ENCODE measurements around the gene IL17B. TPM values are rescaled to one million over a fixed set of nuclear protein-coding genes. Genes with fewer than 3 reads are reported as not detected.

Gene IL17B
- total RNA-seq, 3 donors from 2014 or later, result not detected

- DNase-seq (no peak), ATAC-seq (no peak)
- Mint-ChIP-seq H3K4me1 (ENCODE audit: low read depth) (peaks cover 73% of the 10 kb centered on the region), H3K27me3 (ENCODE audit: low read depth) (no peaks in the 10 kb centered on the region), H3K9me3 (no peaks in the 10 kb centered on the region), H3K36me3 (ENCODE audit: insufficient read depth) (peaks cover 61% of the 10 kb centered on the region), H3K4me3 (no peak overlapping the region)
Observed at GRCh38 chr5:149353911-149354310, 25.2 kb downstream of the IL17B start.

GRCh38 chr5:149352169-149352568 lies 26.9 kb downstream of the IL17B start:
- ATAC-seq, result no peak
- Mint-ChIP-seq H3K9me3 (no peaks in the 10 kb centered on the region), H3K4me1 (ENCODE audit: low read depth) (peaks cover 78% of the 10 kb centered on the region), H3K4me3 (no peak overlapping the region), H3K27me3 (ENCODE audit: low read depth) (no peaks in the 10 kb centered on the region), H3K36me3 (ENCODE audit: insufficient read depth) (peaks cover 77% of the 10 kb centered on the region)
- no peak for DNase-seq

- Mint-ChIP-seq H3K36me3 (ENCODE audit: insufficient read depth) (peaks cover 63% of the 10 kb centered on the region), H3K27me3 (ENCODE audit: low read depth) (no peaks in the 10 kb centered on the region), H3K9me3 (no peaks in the 10 kb centered on the region), H3K4me3 (peak overlapping the region; percentile 98), H3K4me1 (ENCODE audit: low read depth) (peaks cover 75% of the 10 kb centered on the region)
- no peak for DNase-seq
- ATAC-seq, result no peak
Observed at GRCh38 chr5:149349382-149349781, 29.7 kb downstream of the IL17B start.

GRCh38 chr5:149348518-149348917 lies 30.6 kb downstream of the IL17B start:
- DNase-seq, result no peak
- peak; percentile 10 to 11 for ATAC-seq
- Mint-ChIP-seq H3K4me3 (peak overlapping the region; percentile 98), H3K36me3 (ENCODE audit: insufficient read depth) (peaks cover 58% of the 10 kb centered on the region), H3K9me3 (no peaks in the 10 kb centered on the region), H3K27me3 (ENCODE audit: low read depth) (no peaks in the 10 kb centered on the region), H3K4me1 (ENCODE audit: low read depth) (peaks cover 75% of the 10 kb centered on the region)

GRCh38 chr5:149345892-149346222 lies 33.2 kb downstream of the IL17B start:
- no peaks in the 10 kb centered on the region for H3K9me3 Mint-ChIP-seq
- peak overlapping the region; percentile 98 for H3K4me3 Mint-ChIP-seq
- peaks cover 38% of the 10 kb centered on the region for H3K36me3 Mint-ChIP-seq (ENCODE audit: insufficient read depth)
- DNase-seq (no peak), ATAC-seq (peak; percentile 9 to 10)
- H3K4me1 Mint-ChIP-seq (ENCODE audit: low read depth), result peaks cover 59% of the 10 kb centered on the region
- H3K27me3 Mint-ChIP-seq (ENCODE audit: low read depth), result no peaks in the 10 kb centered on the region

- Mint-ChIP-seq H3K36me3 (ENCODE audit: insufficient read depth) (peaks cover 33% of the 10 kb centered on the region), H3K27me3 (ENCODE audit: low read depth) (no peaks in the 10 kb centered on the region), H3K4me3 (peak within 1 kb of the TSS; percentile 98), H3K9me3 (no peaks in the 10 kb centered on the region), H3K4me1 (ENCODE audit: low read depth) (peaks cover 53% of the 10 kb centered on the region)
- peak; percentile 92 for ATAC-seq
- DNase-seq, result peak; percentile 82
Observed at GRCh38 chr5:149345147-149345891, 33.8 kb downstream of the IL17B start, which contains the start of gene GRPEL2. Gene GRPEL2 (plus strand): TSS chr5:149345499. CDS start chr5:149345540, 41 bp downstream.

GRCh38 chr5:149344151-149344550 lies 34.9 kb downstream of the IL17B start:
- DNase-seq, result no peak
- Mint-ChIP-seq H3K4me3 (peak overlapping the region; percentile 98), H3K36me3 (ENCODE audit: insufficient read depth) (peaks cover 21% of the 10 kb centered on the region), H3K4me1 (ENCODE audit: low read depth) (peaks cover 43% of the 10 kb centered on the region), H3K27me3 (ENCODE audit: low read depth) (no peaks in the 10 kb centered on the region), H3K9me3 (no peaks in the 10 kb centered on the region)
- ATAC-seq, result no peak

- Mint-ChIP-seq H3K4me3 (no peak overlapping the region), H3K36me3 (ENCODE audit: insufficient read depth) (no peaks in the 10 kb centered on the region)
- ATAC-seq, result no peak
Observed at GRCh38 chr5:149341876-149342275, 37.2 kb downstream of the IL17B start.

GRCh38 chr5:149340920-149341319 lies 38.2 kb downstream of the IL17B start:
- ATAC-seq, result no peak

More at GRCh38 chr5:149341876-149342275, 37.2 kb downstream of the IL17B start:
- no peak for DNase-seq
- Mint-ChIP-seq H3K27me3 (ENCODE audit: low read depth) (no peaks in the 10 kb centered on the region), H3K4me1 (ENCODE audit: low read depth) (peaks cover 21% of the 10 kb centered on the region), H3K9me3 (no peaks in the 10 kb centered on the region)

GRCh38 chr5:149338364-149338763 lies 40.7 kb downstream of the IL17B start:
- Mint-ChIP-seq H3K4me3 (no peak overlapping the region), H3K9me3 (no peaks in the 10 kb centered on the region)

More at GRCh38 chr5:149340920-149341319, 38.2 kb downstream of the IL17B start:
- H3K9me3 Mint-ChIP-seq, result no peaks in the 10 kb centered on the region
- H3K27me3 Mint-ChIP-seq (ENCODE audit: low read depth), result peaks cover 1% of the 10 kb centered on the region
- peaks cover 16% of the 10 kb centered on the region for H3K4me1 Mint-ChIP-seq (ENCODE audit: low read depth)
- no peaks in the 10 kb centered on the region for H3K36me3 Mint-ChIP-seq (ENCODE audit: insufficient read depth)
- H3K4me3 Mint-ChIP-seq, result no peak overlapping the region
- no peak for DNase-seq

GRCh38 chr5:149337736-149338135 lies 41.4 kb downstream of the IL17B start:
- ATAC-seq, result no peak
- H3K27me3 Mint-ChIP-seq (ENCODE audit: low read depth), result peaks cover 1% of the 10 kb centered on the region

More at GRCh38 chr5:149338364-149338763, 40.7 kb downstream of the IL17B start:
- no peaks in the 10 kb centered on the region for H3K4me1 Mint-ChIP-seq (ENCODE audit: low read depth)
- no peaks in the 10 kb centered on the region for H3K36me3 Mint-ChIP-seq (ENCODE audit: insufficient read depth)
- H3K27me3 Mint-ChIP-seq (ENCODE audit: low read depth), result peaks cover 1% of the 10 kb centered on the region
- DNase-seq (no peak), ATAC-seq (no peak)

GRCh38 chr5:149333711-149334443 lies 45.2 kb downstream of the IL17B start:
- ATAC-seq (no peak), DNase-seq (no peak)
- Mint-ChIP-seq H3K36me3 (ENCODE audit: insufficient read depth) (no peaks in the 10 kb centered on the region), H3K9me3 (no peaks in the 10 kb centered on the region), H3K27me3 (ENCODE audit: low read depth) (peaks cover 1% of the 10 kb centered on the region), H3K4me3 (no peak overlapping the region), H3K4me1 (ENCODE audit: low read depth) (no peaks in the 10 kb centered on the region)

More at GRCh38 chr5:149337736-149338135, 41.4 kb downstream of the IL17B start:
- Mint-ChIP-seq H3K36me3 (ENCODE audit: insufficient read depth) (no peaks in the 10 kb centered on the region), H3K9me3 (no peaks in the 10 kb centered on the region), H3K4me3 (no peak overlapping the region), H3K4me1 (ENCODE audit: low read depth) (no peaks in the 10 kb centered on the region)
- no peak for DNase-seq

GRCh38 chr5:149328177-149328576 lies 50.9 kb downstream of the IL17B start:
- Mint-ChIP-seq H3K9me3 (no peaks in the 10 kb centered on the region), H3K4me3 (no peak overlapping the region), H3K36me3 (ENCODE audit: insufficient read depth) (no peaks in the 10 kb centered on the region), H3K27me3 (ENCODE audit: low read depth) (no peaks in the 10 kb centered on the region), H3K4me1 (ENCODE audit: low read depth) (no peaks in the 10 kb centered on the region)
- no peak for ATAC-seq
- DNase-seq, result no peak

- no peaks in the 10 kb centered on the region for H3K27me3 Mint-ChIP-seq (ENCODE audit: low read depth)
- ATAC-seq, result no peak
- no peak for DNase-seq
- H3K4me3 Mint-ChIP-seq, result no peak overlapping the region
- H3K9me3 Mint-ChIP-seq, result no peaks in the 10 kb centered on the region
- no peaks in the 10 kb centered on the region for H3K36me3 Mint-ChIP-seq (ENCODE audit: insufficient read depth)
- no peaks in the 10 kb centered on the region for H3K4me1 Mint-ChIP-seq (ENCODE audit: low read depth)
Observed at GRCh38 chr5:149326611-149327010, 52.5 kb downstream of the IL17B start.

- H3K4me3 Mint-ChIP-seq, result no peak overlapping the region
- DNase-seq (no peak), ATAC-seq (no peak)
- H3K9me3 Mint-ChIP-seq, result no peaks in the 10 kb centered on the region
- no peaks in the 10 kb centered on the region for H3K36me3 Mint-ChIP-seq (ENCODE audit: insufficient read depth)
- no peaks in the 10 kb centered on the region for H3K27me3 Mint-ChIP-seq (ENCODE audit: low read depth)
- no peaks in the 10 kb centered on the region for H3K4me1 Mint-ChIP-seq (ENCODE audit: low read depth)
Observed at GRCh38 chr5:149325894-149326293, 53.2 kb downstream of the IL17B start.

All from activated T-cell treated with anti-CD3 and anti-CD28 coated beads, Interleukin-2, amount 50 U/mL, for 4 hours (primary cell).